SK-N-SH treated with all-trans-retinoic acid at 6 μM for 48 hours (cell line): ENCODE results near the gene PSMB11.
A peak's percentile ranks its signal among the peaks of the same experiment; 100 is the strongest.

Experiments
- ATAC-seq: fragments of 200-7000 bp; cut with Tn5 transposase; 3 replicates; pipeline ENCODE4 v1.9.1; 2020; ENCODE audit warnings: mild to moderate bottlenecking, moderate library complexity
- ARNTL ChIP-seq: fragments of 450-650 bp; formaldehyde crosslinking; IDR thresholded peaks from 2 replicates; pipeline ENCODE4 v1.5.0; 2020; ENCODE audit warnings: low read depth, mild to moderate bottlenecking, moderate library complexity, borderline replicate concordance
- CREB5 ChIP-seq: fragments of 250-450 bp; sonication (Bioruptor Pico); IDR thresholded peaks from 2 replicates; pipeline ENCODE4 v1.5.1; 2020; ENCODE audit warnings: low read depth, mild to moderate bottlenecking, moderate library complexity
- CSDC2 ChIP-seq: fragments of 250-450 bp; sonication (Bioruptor Pico); IDR thresholded peaks from 2 replicates; pipeline ENCODE4 v1.5.0; 2020; ENCODE audit warnings: mild to moderate bottlenecking, moderate library complexity
- CSRNP3 ChIP-seq: fragments of 250-450 bp; sonication (Bioruptor Pico); IDR thresholded peaks from 2 replicates; pipeline ENCODE4 v1.5.1; 2021; ENCODE audit warnings: mild to moderate bottlenecking, moderate library complexity
- ESRRG ChIP-seq: fragments of 250-450 bp; sonication (Bioruptor Pico); IDR thresholded peaks from 2 replicates; pipeline ENCODE4 v1.6.1; 2021; ENCODE audit warnings: mild to moderate bottlenecking
- GLIS3 ChIP-seq: fragments of 250-450 bp; sonication (Bioruptor Pico); IDR thresholded peaks from 2 replicates; pipeline ENCODE4 v1.5.0; 2020; ENCODE audit warnings: mild to moderate bottlenecking, moderate library complexity
- ISL1 ChIP-seq: fragments of 250-450 bp; sonication (Bioruptor Pico); IDR thresholded peaks from 2 replicates; pipeline ENCODE4 v2.1.2; 2022; ENCODE audit warnings: mild to moderate bottlenecking, moderate library complexity
- OSR1 ChIP-seq: fragments of 250-450 bp; sonication (Bioruptor Pico); IDR thresholded peaks from 2 replicates; pipeline ENCODE4 v1.8.0; 2022; ENCODE audit warnings: moderate library complexity, mild to moderate bottlenecking, inconsistent platforms
- PATZ1 ChIP-seq: fragments of 250-450 bp; sonication (Bioruptor Pico); IDR thresholded peaks from 2 replicates; pipeline ENCODE4 v1.8.0; 2020; ENCODE audit warnings: mild to moderate bottlenecking, moderate library complexity, borderline replicate concordance
- POU6F1 ChIP-seq: fragments of 250-450 bp; sonication (Bioruptor Pico); IDR thresholded peaks from 2 replicates; pipeline ENCODE4 v1.8.0; 2021; ENCODE audit warnings: low read depth, mild to moderate bottlenecking, moderate library complexity, borderline replicate concordance
- PPARA ChIP-seq: fragments of 250-450 bp; sonication (Bioruptor Pico); IDR thresholded peaks from 2 replicates; pipeline ENCODE4 v1.5.0; 2020; ENCODE audit warnings: mild to moderate bottlenecking, borderline replicate concordance
- RARB ChIP-seq: fragments of 250-450 bp; sonication (Bioruptor Pico); IDR thresholded peaks from 2 replicates; pipeline ENCODE4 v1.8.0; 2021; ENCODE audit warnings: mild to moderate bottlenecking, moderate library complexity
- TCF4 ChIP-seq: fragments of 250-450 bp; sonication (Bioruptor Pico); IDR thresholded peaks from 2 replicates; pipeline ENCODE4 v1.8.0; 2021; ENCODE audit warnings: mild to moderate bottlenecking, moderate library complexity, borderline replicate concordance
- TOX ChIP-seq: fragments of 250-450 bp; sonication (Bioruptor Pico); IDR thresholded peaks from 2 replicates; pipeline ENCODE4 v1.8.0; 2021; ENCODE audit warnings: mild to moderate bottlenecking, moderate library complexity, borderline replicate concordance
- TSHZ2 ChIP-seq: fragments of 250-450 bp; sonication (Bioruptor Pico); IDR thresholded peaks from 2 replicates; pipeline ENCODE4 v1.5.0; 2020; ENCODE audit warnings: mild to moderate bottlenecking, moderate library complexity
- ZC3H10 ChIP-seq: fragments of 250-450 bp; sonication (Bioruptor Pico); IDR thresholded peaks from 2 replicates; pipeline ENCODE4 v1.5.1; 2021; ENCODE audit warnings: mild to moderate bottlenecking, moderate library complexity
- ZFP30 ChIP-seq: fragments of 450-650 bp; formaldehyde crosslinking; IDR thresholded peaks from 2 replicates; pipeline ENCODE4 v1.5.0; 2022; ENCODE audit warnings: mild to moderate bottlenecking, moderate library complexity
- ZNF565 ChIP-seq: fragments of 450-650 bp; formaldehyde crosslinking; conservative IDR thresholded peaks from 2 replicates; pipeline ENCODE4 v1.5.0; 2020; ENCODE audit warnings: low read depth, mild to moderate bottlenecking, moderate library complexity
- ZNF70 ChIP-seq: fragments of 450-650 bp; formaldehyde crosslinking; IDR thresholded peaks from 2 replicates; pipeline ENCODE4 v1.5.0; 2020; ENCODE audit warnings: mild to moderate bottlenecking, moderate library complexity
- ZNF8 ChIP-seq: fragments of 450-650 bp; formaldehyde crosslinking; IDR thresholded peaks from 2 replicates; pipeline ENCODE4 v1.5.0; 2020; ENCODE audit warnings: mild to moderate bottlenecking, moderate library complexity

Gene PSMB11

GRCh38 chr14:23071244-23071920 is 29.4 kb downstream of the PSMB11 start:
- TF ChIP-seq ESRRG (CRISPR knock-in tag) (no peak), CSRNP3 (CRISPR knock-in tag) (no peak), TOX (no peak), ISL1 (CRISPR knock-in tag) (no peak), ZNF565 (CRISPR knock-in tag) (peak; percentile 78), RARB (no peak), PATZ1 (CRISPR knock-in tag) (no peak), ARNTL (CRISPR knock-in tag) (no peak)
- ATAC-seq, result peak; percentile 96

GRCh38 chr14:23071921-23072539 is 30.0 kb downstream of the PSMB11 start:
- peak; percentile 10 for ATAC-seq
- TF ChIP-seq ZNF565 (CRISPR knock-in tag), result no peak
- no peak for TF ChIP-seq CSRNP3 (CRISPR knock-in tag)
- TF ChIP-seq CSDC2 (CRISPR knock-in tag), result no peak
- TF ChIP-seq RARB, result no peak
- no peak for TF ChIP-seq ZNF8 (CRISPR knock-in tag)
- no peak for TF ChIP-seq TCF4 (CRISPR knock-in tag)
- TF ChIP-seq PATZ1 (CRISPR knock-in tag), result no peak
- TF ChIP-seq TSHZ2, result no peak
- no peak for TF ChIP-seq POU6F1 (CRISPR knock-in tag)
- no peak for TF ChIP-seq ZC3H10 (CRISPR knock-in tag)
- TF ChIP-seq PPARA (CRISPR knock-in tag), result no peak
- TF ChIP-seq OSR1, result no peak
- no peak for TF ChIP-seq ISL1 (CRISPR knock-in tag)
- TF ChIP-seq TOX, result no peak
- no peak for TF ChIP-seq ZFP30
- TF ChIP-seq CREB5 (CRISPR knock-in tag), result no peak
- no peak for TF ChIP-seq GLIS3 (CRISPR knock-in tag)
- TF ChIP-seq ZNF70, result no peak
- TF ChIP-seq ARNTL (CRISPR knock-in tag), result no peak
